Gastroesophageal sphincter (tissue), 3 donors: ENCODE data around the gene SLC25A19.

ENCODE experiments used
- EP300 ChIP-seq: sonication (generic); formaldehyde crosslinking; IDR thresholded peaks from one replicate; pipeline ENCODE4 v1.6.1; 2017; ENCODE audit warnings: antibody characterized with exemption, mild to moderate bottlenecking
- POLR2A ChIP-seq, 2 donors: fragments of 450-650 bp; IDR thresholded peaks; one replicate each; pipeline ENCODE4 v1.6.1; 2017; ENCODE audit warnings: antibody characterized with exemption in 2 of 2, mild to moderate bottlenecking in 2 of 2, moderate library complexity in 1 of 2
- TF ChIP-seq, protein P1 (sequence below), 4 experiments: fragments of 200-600 bp in 2 of 4; fragments of 450-650 bp in 2 of 4; sonication (generic) in 1 of 4; IDR thresholded peaks; one replicate each; pipeline ENCODE4 v1.5.1; 2017 to 2019; ENCODE audit warnings: antibody characterized with exemption in 4 of 4, mild to moderate bottlenecking in 2 of 4, moderate library complexity in 2 of 4

DNA sequence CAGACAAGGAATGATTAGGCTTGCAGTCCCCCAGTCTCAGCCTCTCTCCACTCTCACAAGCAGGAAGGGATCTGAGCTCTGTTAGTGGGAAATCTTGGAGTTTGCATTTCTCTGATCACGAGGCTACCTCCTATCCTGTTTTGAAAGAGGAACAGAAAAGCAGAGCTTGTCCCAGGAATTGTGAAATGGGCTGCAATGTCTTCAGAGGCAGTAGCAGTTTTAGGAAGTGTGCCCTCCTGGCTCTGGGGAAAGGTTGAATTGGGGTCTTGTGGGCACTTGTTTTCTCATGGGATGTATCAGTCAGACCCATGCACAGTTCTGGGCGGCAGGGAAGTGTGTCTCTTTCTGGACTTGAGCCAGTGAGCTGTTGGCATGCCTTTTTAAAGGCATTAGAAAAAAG lies 60.9 kb downstream of the SLC25A19 start:
- TF ChIP-seq, protein P1, sequence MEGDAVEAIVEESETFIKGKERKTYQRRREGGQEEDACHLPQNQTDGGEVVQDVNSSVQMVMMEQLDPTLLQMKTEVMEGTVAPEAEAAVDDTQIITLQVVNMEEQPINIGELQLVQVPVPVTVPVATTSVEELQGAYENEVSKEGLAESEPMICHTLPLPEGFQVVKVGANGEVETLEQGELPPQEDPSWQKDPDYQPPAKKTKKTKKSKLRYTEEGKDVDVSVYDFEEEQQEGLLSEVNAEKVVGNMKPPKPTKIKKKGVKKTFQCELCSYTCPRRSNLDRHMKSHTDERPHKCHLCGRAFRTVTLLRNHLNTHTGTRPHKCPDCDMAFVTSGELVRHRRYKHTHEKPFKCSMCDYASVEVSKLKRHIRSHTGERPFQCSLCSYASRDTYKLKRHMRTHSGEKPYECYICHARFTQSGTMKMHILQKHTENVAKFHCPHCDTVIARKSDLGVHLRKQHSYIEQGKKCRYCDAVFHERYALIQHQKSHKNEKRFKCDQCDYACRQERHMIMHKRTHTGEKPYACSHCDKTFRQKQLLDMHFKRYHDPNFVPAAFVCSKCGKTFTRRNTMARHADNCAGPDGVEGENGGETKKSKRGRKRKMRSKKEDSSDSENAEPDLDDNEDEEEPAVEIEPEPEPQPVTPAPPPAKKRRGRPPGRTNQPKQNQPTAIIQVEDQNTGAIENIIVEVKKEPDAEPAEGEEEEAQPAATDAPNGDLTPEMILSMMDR (IDR thresholded peaks at IDR 0.05) = no peak
- no peak for TF ChIP-seq POLR2A (IDR thresholded peaks at IDR 0.05)
- no peak for TF ChIP-seq EP300
